Chondrocyte (in vitro differentiated cells): ENCODE results near the gene MRPL55. TPM values are rescaled to one million over a fixed set of nuclear protein-coding genes. Genes with fewer than 3 reads are reported as not detected.

Experiments
- DNase-seq: peaks from one replicate; pipeline ENCODE4 v3.0.0; 2021; ENCODE audit warnings: mixed read lengths, low spot score
- H3K27ac Mint-ChIP-seq: one replicate; pipeline ENCODE4 v1.8.0; 2021; ENCODE audit warnings: mild to moderate bottlenecking, moderate library complexity, mixed read lengths; ENCODE audit not compliant: unreplicated experiment
- H3K27me3 Mint-ChIP-seq: 2 replicates; pipeline ENCODE4 v1.8.0; 2021; ENCODE audit warnings: low read depth, mixed read lengths
- H3K36me3 Mint-ChIP-seq: 2 replicates; pipeline ENCODE4 v1.8.0; 2021; ENCODE audit warnings: low read depth, mixed read lengths
- H3K4me1 Mint-ChIP-seq: 2 replicates; pipeline ENCODE4 v1.8.0; 2021; ENCODE audit warnings: low read depth, mild to moderate bottlenecking, mixed read lengths
- H3K4me3 Mint-ChIP-seq: one replicate; pipeline ENCODE4 v1.8.0; 2021; ENCODE audit warnings: mild to moderate bottlenecking, moderate library complexity, mixed read lengths; ENCODE audit not compliant: unreplicated experiment
- H3K9me3 Mint-ChIP-seq: 2 replicates; pipeline ENCODE4 v1.8.0; 2021; ENCODE audit warnings: low read depth, mixed read lengths
- CTCF ChIP-seq: fragments of 200-600 bp; sonication (generic); IDR thresholded peaks from 2 replicates; pipeline ENCODE4 v1.5.0; 2021; ENCODE audit warnings: antibody characterized with exemption, mild to moderate bottlenecking, moderate library complexity
- total RNA-seq: library from RNA; stranded (reverse); gene quantifications from 3 replicates; pipeline ENCODE4 v1.2.1, GENCODE V29; 2021

The MRPL55 gene
- total RNA-seq, 1 donor from 2014 or later: 48.6 TPM

GRCh38 chr1:228156515-228156881 is 47.4 kb upstream of the MRPL55 start:
- no peak overlapping the region for H3K4me3 Mint-ChIP-seq
- no peak for TF ChIP-seq CTCF
- H3K9me3 Mint-ChIP-seq: no peaks in the 10 kb centered on the region
- H3K27ac Mint-ChIP-seq: no peak overlapping the region
- no peaks in the 10 kb centered on the region for H3K27me3 Mint-ChIP-seq
- H3K36me3 Mint-ChIP-seq: no peaks in the 10 kb centered on the region
- peak; percentile 83 for DNase-seq
- no peaks in the 10 kb centered on the region for H3K4me1 Mint-ChIP-seq

GRCh38 chr1:228155596-228156514 is 46.8 kb upstream of the MRPL55 start:
- no peaks in the 10 kb centered on the region for H3K27me3 Mint-ChIP-seq
- H3K9me3 Mint-ChIP-seq: no peaks in the 10 kb centered on the region
- H3K27ac Mint-ChIP-seq: no peak overlapping the region
- H3K36me3 Mint-ChIP-seq: no peaks in the 10 kb centered on the region
- DNase-seq: peak; percentile 72
- TF ChIP-seq CTCF: no peak
- H3K4me3 Mint-ChIP-seq: no peak overlapping the region
- no peaks in the 10 kb centered on the region for H3K4me1 Mint-ChIP-seq

- DNase-seq: peak; percentile 71
- no peak overlapping the region for H3K27ac Mint-ChIP-seq
- no peaks in the 10 kb centered on the region for H3K9me3 Mint-ChIP-seq
- H3K27me3 Mint-ChIP-seq: no peaks in the 10 kb centered on the region
- no peak for TF ChIP-seq CTCF
- no peak overlapping the region for H3K4me3 Mint-ChIP-seq
- H3K4me1 Mint-ChIP-seq: no peaks in the 10 kb centered on the region
- no peaks in the 10 kb centered on the region for H3K36me3 Mint-ChIP-seq
Observed at GRCh38 chr1:228154670-228155571, 45.8 kb upstream of the MRPL55 start.

GRCh38 chr1:228154021-228154669 is 45.0 kb upstream of the MRPL55 start:
- no peak overlapping the region for H3K4me3 Mint-ChIP-seq
- no peak overlapping the region for H3K27ac Mint-ChIP-seq
- no peaks in the 10 kb centered on the region for H3K4me1 Mint-ChIP-seq

More at GRCh38 chr1:228154021-228154669, 45.0 kb upstream of the MRPL55 start:
- TF ChIP-seq CTCF: no peak
- Mint-ChIP-seq H3K9me3 (no peaks in the 10 kb centered on the region), H3K27me3 (no peaks in the 10 kb centered on the region), H3K36me3 (no peaks in the 10 kb centered on the region)
- peak; percentile 46 for DNase-seq
